GM12874 (cell line): Measurements from ENCODE around the gene CDCA3.

Source experiments
- TF ChIP-seq, protein P1 (sequence below): IDR thresholded peaks from 2 replicates; pipeline ENCODE4 v1.5.1; 2011; ENCODE audit warnings: low read depth, mild to moderate bottlenecking, control low read depth, low read length, moderate library complexity; ENCODE audit not compliant: insufficient read depth

The CDCA3 gene

GRCh38 chr12:6827437-6827911, 23.6 kb downstream of the CDCA3 start:
- TF ChIP-seq, protein P1, sequence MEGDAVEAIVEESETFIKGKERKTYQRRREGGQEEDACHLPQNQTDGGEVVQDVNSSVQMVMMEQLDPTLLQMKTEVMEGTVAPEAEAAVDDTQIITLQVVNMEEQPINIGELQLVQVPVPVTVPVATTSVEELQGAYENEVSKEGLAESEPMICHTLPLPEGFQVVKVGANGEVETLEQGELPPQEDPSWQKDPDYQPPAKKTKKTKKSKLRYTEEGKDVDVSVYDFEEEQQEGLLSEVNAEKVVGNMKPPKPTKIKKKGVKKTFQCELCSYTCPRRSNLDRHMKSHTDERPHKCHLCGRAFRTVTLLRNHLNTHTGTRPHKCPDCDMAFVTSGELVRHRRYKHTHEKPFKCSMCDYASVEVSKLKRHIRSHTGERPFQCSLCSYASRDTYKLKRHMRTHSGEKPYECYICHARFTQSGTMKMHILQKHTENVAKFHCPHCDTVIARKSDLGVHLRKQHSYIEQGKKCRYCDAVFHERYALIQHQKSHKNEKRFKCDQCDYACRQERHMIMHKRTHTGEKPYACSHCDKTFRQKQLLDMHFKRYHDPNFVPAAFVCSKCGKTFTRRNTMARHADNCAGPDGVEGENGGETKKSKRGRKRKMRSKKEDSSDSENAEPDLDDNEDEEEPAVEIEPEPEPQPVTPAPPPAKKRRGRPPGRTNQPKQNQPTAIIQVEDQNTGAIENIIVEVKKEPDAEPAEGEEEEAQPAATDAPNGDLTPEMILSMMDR, result no peak

DNA sequence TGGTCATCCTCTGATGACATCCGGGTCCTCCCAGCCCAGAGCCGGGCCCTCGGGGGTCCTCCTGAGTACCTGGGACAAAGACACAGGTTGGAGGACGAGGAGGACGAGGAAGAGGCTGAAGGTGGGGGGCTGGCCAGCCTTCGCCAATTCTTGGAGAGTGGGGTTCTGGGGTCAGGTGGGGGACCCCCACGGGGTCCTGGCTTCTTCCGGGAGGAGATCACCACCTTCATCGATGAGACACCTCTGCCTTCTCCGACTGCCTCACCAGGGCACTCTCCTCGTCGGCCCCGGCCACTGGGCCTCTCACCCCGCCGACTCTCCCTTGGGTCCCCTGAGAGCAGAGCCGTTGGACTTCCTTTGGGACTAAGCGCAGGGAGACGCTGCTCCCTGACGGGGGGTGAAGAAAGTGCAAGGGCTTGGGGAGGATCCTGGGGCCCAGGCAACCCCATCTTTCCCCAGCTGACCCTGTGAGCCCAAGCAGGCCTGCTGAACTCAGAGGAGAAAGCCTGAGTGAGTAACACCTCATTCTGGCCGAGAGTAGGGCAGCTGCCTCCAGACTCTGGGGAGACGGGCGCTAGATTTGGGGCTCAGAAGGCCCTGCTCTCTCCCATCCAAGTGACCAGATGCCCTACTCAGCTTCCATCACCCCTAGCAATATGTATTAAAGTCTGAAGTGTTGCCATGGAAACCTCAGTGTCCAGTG, 24.2 kb downstream of the CDCA3 start:
- TF ChIP-seq, protein P1, result no peak

DNA sequence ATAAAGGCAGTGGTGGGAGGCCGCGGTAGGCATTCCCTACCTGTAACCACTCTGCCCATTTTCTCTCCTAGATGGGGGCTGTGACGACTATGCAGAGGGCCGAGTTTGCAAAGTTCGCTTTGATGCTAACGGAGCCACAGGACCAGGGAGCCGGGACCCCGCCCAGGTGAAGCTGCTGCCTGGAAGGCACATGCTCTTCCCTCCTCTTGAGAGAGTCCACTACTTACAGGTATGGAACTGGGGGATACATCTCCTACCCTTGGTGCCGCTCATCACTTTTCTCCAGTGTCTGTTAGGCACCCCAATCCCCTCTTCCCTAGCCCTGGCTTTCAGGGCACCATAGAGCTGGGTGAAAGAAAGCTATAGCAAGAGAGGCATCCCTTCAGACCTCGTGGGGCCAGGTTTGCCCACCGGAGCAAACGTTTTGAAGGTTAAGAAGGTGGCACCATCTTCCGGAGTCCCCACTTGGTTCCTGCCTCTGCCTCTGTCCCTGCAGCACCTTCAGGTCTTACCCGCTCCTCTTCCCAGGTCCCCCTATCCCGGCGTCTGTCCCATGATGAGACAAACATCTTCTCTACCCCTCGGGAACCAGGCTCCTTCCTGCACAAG, 24.9 kb downstream of the CDCA3 start:
- TF ChIP-seq, protein P1, result no peak

- TF ChIP-seq, protein P1, result peak; percentile 95
Observed at GRCh38 chr12:6825398-6826124, 25.5 kb downstream of the CDCA3 start.

DNA sequence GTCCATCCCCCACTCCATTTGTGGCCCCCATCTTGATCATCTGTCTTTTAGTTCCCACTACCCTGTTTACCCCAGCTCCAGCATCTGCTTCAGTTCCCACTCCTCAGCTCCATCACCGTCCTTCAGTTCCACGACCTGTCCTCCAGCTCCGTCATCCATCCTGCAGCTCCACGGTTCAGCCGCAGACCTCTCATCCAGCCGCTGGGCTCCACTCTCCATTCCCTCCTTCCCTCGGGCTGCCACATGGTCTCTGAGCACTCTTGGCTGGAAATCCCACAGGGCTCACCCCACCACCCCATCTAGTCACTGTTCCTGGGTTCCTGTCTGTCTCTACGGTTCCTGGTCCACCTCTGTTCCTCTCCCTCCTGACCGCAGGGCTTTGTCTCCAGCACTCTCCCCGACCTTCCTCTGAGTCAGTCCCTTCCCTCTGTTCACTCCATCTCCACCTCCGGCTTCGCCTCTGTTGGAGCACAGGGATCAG, 26.1 kb downstream of the CDCA3 start:
- TF ChIP-seq, protein P1, result no peak

- TF ChIP-seq, protein P1, result no peak
Observed at GRCh38 chr12:6824085-6824775, 26.9 kb downstream of the CDCA3 start.
